ENCODE data around the gene CBLN3. TPM values are rescaled to one million over a fixed set of nuclear protein-coding genes. Genes with fewer than 3 reads are reported as not detected.
"Not testable (repeated sequence)": the region's sequence is repeated elsewhere in the genome, so short reads cannot be mapped to it uniquely, and the experiment has no call there.

CBLN3 gene
- polyA plus RNA-seq (2013, experiment 1 of 2): 0.59 TPM
- 0.32 TPM for polyA plus RNA-seq (2013, experiment 2 of 2)

DNA sequence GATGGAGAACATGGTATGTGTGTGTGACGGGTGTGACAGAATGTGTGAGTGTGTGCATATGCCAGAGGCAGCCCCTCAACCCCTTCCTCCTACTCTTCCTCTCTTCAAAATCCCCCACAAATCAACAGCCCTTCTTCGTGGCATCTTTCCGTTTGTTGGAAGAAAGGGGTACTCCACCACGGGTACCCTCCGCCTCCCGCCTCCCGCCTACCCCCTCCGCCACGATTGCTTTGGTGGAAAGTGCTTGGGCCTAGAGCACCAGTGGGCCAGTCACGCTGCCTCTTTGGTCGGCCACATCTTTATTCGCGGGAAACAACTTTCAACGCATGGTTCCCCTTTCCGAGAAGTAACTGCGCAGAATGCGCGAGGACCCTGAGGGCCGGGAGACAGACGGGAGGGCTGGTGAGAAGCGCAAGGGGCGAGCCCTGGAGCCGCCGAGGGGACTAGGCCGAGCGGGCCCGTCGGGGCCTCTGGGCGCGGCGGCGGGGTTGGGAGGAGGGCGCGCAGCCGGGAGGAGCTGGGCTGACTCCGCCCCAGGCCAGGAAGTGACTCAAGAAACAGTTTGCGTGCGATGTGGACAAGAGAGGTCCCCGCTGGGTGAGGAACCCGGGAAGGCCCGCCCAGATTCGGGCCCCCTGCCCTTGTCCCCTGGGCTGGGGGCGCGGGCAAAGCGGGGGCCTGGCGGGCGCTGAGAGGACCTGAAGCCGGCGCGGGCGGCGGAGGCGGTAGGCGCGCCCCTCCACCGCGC is at the start of gene CBLN3, which contains the start of gene KHNYN:
TSS of gene CBLN3 (minus strand) at position 274 of the 748 bp plus-strand sequence. CDS start 614 bp downstream, outside the sequence.
TSS of gene KHNYN (plus strand) at position 560 of the 748 bp plus-strand sequence. CDS start 777 bp downstream, outside the sequence.
- Histone ChIP-seq H2BK5ac (ENCODE audit: low read length) (peak within 1 kb of the TSS; percentile 19), H4K91ac (ENCODE audit: low read depth, low read length, poor library complexity) (peak within 1 kb of the TSS; percentile 12), H3K18ac (ENCODE audit: low read length) (peak within 1 kb of the TSS; percentile 90), H3K4me3 (ENCODE audit: low read length in 2 of 2) (peak within 1 kb of the TSS; percentile 71 to 74), H3K9me3 (replicated peaks in 1 of 2; ENCODE audit: control insufficient read depth in 2 of 2, insufficient read depth in 1 of 2, low read depth in 1 of 2, low read length in 2 of 2) (no peaks in the 10 kb centered on the region), H2BK120ac (ENCODE audit: low read depth, low read length) (no peak within 1 kb of the TSS), H2AK5ac (ENCODE audit: low read depth, low read length) (peak within 1 kb of the TSS; percentile 64), H2BK12ac (ENCODE audit: low read length) (peak within 1 kb of the TSS; percentile 67), H3K27ac (replicated peaks; ENCODE audit: low read length) (no peak within 1 kb of the TSS), H3K14ac (ENCODE audit: low read length) (peak within 1 kb of the TSS; percentile 17), H3K9ac (ENCODE audit: low read depth, low read length, poor library complexity) (peak within 1 kb of the TSS; percentile 84), H2BK15ac (ENCODE audit: low read length) (peak within 1 kb of the TSS; percentile 17), H2AFZ (ENCODE audit: low read length) (peak within 1 kb of the TSS; percentile 80), H3K36me3 (replicated peaks in 1 of 2; ENCODE audit: control insufficient read depth in 2 of 2, insufficient read depth in 2 of 2, low read length in 2 of 2) (peaks cover 11 to 29% of the 10 kb centered on the region in 2 donors), H3K79me1 (ENCODE audit: low read depth, low read length) (peaks cover 11% of the 10 kb centered on the region), H3K4me2 (ENCODE audit: insufficient read depth, low read length, poor library complexity, severe bottlenecking) (peak within 1 kb of the TSS; percentile 74), H3K27me3 (ENCODE audit: control insufficient read depth in 3 of 3, insufficient read depth in 3 of 3, low read depth in 1 of 3, low read length in 3 of 3) (peaks cover 0 to 23% (median 3%) of the 10 kb centered on the region in 3 experiments), H4K8ac (ENCODE audit: low read depth, low read length) (no peak within 1 kb of the TSS), H3K23ac (ENCODE audit: low read depth, low read length, poor library complexity) (peak within 1 kb of the TSS; percentile 60), H3K4me1 (ENCODE audit: control insufficient read depth in 2 of 2, insufficient read depth in 1 of 2, low read depth in 1 of 2, low read length in 2 of 2) (peaks cover 9% of the 10 kb centered on the region in 2 donors), H3K4ac (ENCODE audit: low read length) (peak within 1 kb of the TSS; percentile 60)
- no CpG with 5 or more reads among the region's 57 CpGs for WGBS, 2 donors (ENCODE audit: extremely low coverage in 2 of 2, insufficient read length in 2 of 2, insufficient replicate concordance in 1 of 2)
- DNase-seq (ENCODE audit: low spot score): peak; percentile 72

GRCh38 chr14:24475261-24475660 is 45.8 kb upstream of the CBLN3 start:
- Histone ChIP-seq H3K4me2 (ENCODE audit: insufficient read depth, low read length, poor library complexity, severe bottlenecking) (no peak overlapping the region), H2BK120ac (ENCODE audit: low read depth, low read length) (no peak overlapping the region), H3K27me3 (ENCODE audit: control insufficient read depth in 3 of 3, insufficient read depth in 3 of 3, low read depth in 1 of 3, low read length in 3 of 3) (no peaks in the 10 kb centered on the region), H2BK5ac (ENCODE audit: low read length) (no peak overlapping the region), H3K4me3 (ENCODE audit: low read length in 2 of 2) (no peak overlapping the region), H4K91ac (ENCODE audit: low read depth, low read length, poor library complexity) (no peak overlapping the region), H2AK5ac (ENCODE audit: low read depth, low read length) (no peak overlapping the region), H3K27ac (replicated peaks; ENCODE audit: low read length) (no peak overlapping the region), H2BK15ac (ENCODE audit: low read length) (no peak overlapping the region), H3K9ac (ENCODE audit: low read depth, low read length, poor library complexity) (no peak overlapping the region), H4K8ac (ENCODE audit: low read depth, low read length) (no peak overlapping the region), H3K18ac (ENCODE audit: low read length) (no peak overlapping the region), H3K23ac (ENCODE audit: low read depth, low read length, poor library complexity) (no peak overlapping the region), H3K14ac (ENCODE audit: low read length) (no peak overlapping the region), H3K9me3 (replicated peaks in 1 of 2; ENCODE audit: control insufficient read depth in 2 of 2, insufficient read depth in 1 of 2, low read depth in 1 of 2, low read length in 2 of 2) (no peaks in the 10 kb centered on the region), H2BK12ac (ENCODE audit: low read length) (no peak overlapping the region), H3K79me1 (ENCODE audit: low read depth, low read length) (no peaks in the 10 kb centered on the region), H3K36me3 (replicated peaks in 1 of 2; ENCODE audit: control insufficient read depth in 2 of 2, insufficient read depth in 2 of 2, low read length in 2 of 2) (peaks cover 0 to 6% of the 10 kb centered on the region in 2 donors), H3K4me1 (ENCODE audit: control insufficient read depth in 2 of 2, insufficient read depth in 1 of 2, low read depth in 1 of 2, low read length in 2 of 2) (no peaks in the 10 kb centered on the region), H2AFZ (ENCODE audit: low read length) (no peak overlapping the region), H3K4ac (ENCODE audit: low read length) (no peak overlapping the region)
- no CpG with 5 or more reads among the region's 4 CpGs for WGBS, 2 donors (ENCODE audit: extremely low coverage in 2 of 2, insufficient read length in 2 of 2, insufficient replicate concordance in 1 of 2)
- no peak for DNase-seq (ENCODE audit: low spot score)

GRCh38 chr14:24473211-24473610 is 43.7 kb upstream of the CBLN3 start:
- no peaks in the 10 kb centered on the region for H3K9me3 ChIP-seq (replicated peaks in 1 of 2; ENCODE audit: control insufficient read depth in 2 of 2, insufficient read depth in 1 of 2, low read depth in 1 of 2, low read length in 2 of 2)
- H3K4me1 ChIP-seq (ENCODE audit: control insufficient read depth in 2 of 2, insufficient read depth in 1 of 2, low read depth in 1 of 2, low read length in 2 of 2): no peaks in the 10 kb centered on the region
- no peak overlapping the region for H3K4me2 ChIP-seq (ENCODE audit: insufficient read depth, low read length, poor library complexity, severe bottlenecking)
- no peak overlapping the region for H3K14ac ChIP-seq (ENCODE audit: low read length)
- no peak overlapping the region for H3K18ac ChIP-seq (ENCODE audit: low read length)
- no peak overlapping the region for H4K91ac ChIP-seq (ENCODE audit: low read depth, low read length, poor library complexity)
- H3K27me3 ChIP-seq (ENCODE audit: control insufficient read depth in 3 of 3, insufficient read depth in 3 of 3, low read depth in 1 of 3, low read length in 3 of 3): no peaks in the 10 kb centered on the region
- H3K4me3 ChIP-seq (ENCODE audit: low read length in 2 of 2): no peak overlapping the region
- H2AFZ ChIP-seq (ENCODE audit: low read length): no peak overlapping the region
- DNase-seq (ENCODE audit: low spot score): no peak
- no peak overlapping the region for H2AK5ac ChIP-seq (ENCODE audit: low read depth, low read length)
- H3K4ac ChIP-seq (ENCODE audit: low read length): no peak overlapping the region
- H2BK15ac ChIP-seq (ENCODE audit: low read length): no peak overlapping the region
- H2BK120ac ChIP-seq (ENCODE audit: low read depth, low read length): no peak overlapping the region
- H3K36me3 ChIP-seq (replicated peaks in 1 of 2; ENCODE audit: control insufficient read depth in 2 of 2, insufficient read depth in 2 of 2, low read length in 2 of 2): peaks cover 0 to 6% of the 10 kb centered on the region in 2 donors
- no peak overlapping the region for H2BK12ac ChIP-seq (ENCODE audit: low read length)
- H3K79me1 ChIP-seq (ENCODE audit: low read depth, low read length): no peaks in the 10 kb centered on the region
- H3K23ac ChIP-seq (ENCODE audit: low read depth, low read length, poor library complexity): no peak overlapping the region
- no peak overlapping the region for H3K9ac ChIP-seq (ENCODE audit: low read depth, low read length, poor library complexity)
- no peak overlapping the region for H4K8ac ChIP-seq (ENCODE audit: low read depth, low read length)
- WGBS, 2 donors (ENCODE audit: extremely low coverage in 2 of 2, insufficient read length in 2 of 2, insufficient replicate concordance in 1 of 2): no CpG with 5 or more reads among the region's 12 CpGs
- H2BK5ac ChIP-seq (ENCODE audit: low read length): no peak overlapping the region
- no peak overlapping the region for H3K27ac ChIP-seq (replicated peaks; ENCODE audit: low read length)

GRCh38 chr14:24470450-24470849 is 41.0 kb upstream of the CBLN3 start:
- not testable (repeated sequence) for H3K4me2 ChIP-seq (ENCODE audit: insufficient read depth, low read length, poor library complexity, severe bottlenecking); DNase-seq (ENCODE audit: low spot score); H3K14ac ChIP-seq (ENCODE audit: low read length); H2BK5ac ChIP-seq (ENCODE audit: low read length); H4K8ac ChIP-seq (ENCODE audit: low read depth, low read length); H3K36me3 ChIP-seq (replicated peaks in 1 of 2; ENCODE audit: control insufficient read depth in 2 of 2, insufficient read depth in 2 of 2, low read length in 2 of 2); H3K23ac ChIP-seq (ENCODE audit: low read depth, low read length, poor library complexity); H2BK15ac ChIP-seq (ENCODE audit: low read length); H2BK12ac ChIP-seq (ENCODE audit: low read length); H4K91ac ChIP-seq (ENCODE audit: low read depth, low read length, poor library complexity); H2AFZ ChIP-seq (ENCODE audit: low read length); H3K4ac ChIP-seq (ENCODE audit: low read length); H2AK5ac ChIP-seq (ENCODE audit: low read depth, low read length); H3K18ac ChIP-seq (ENCODE audit: low read length); H3K27me3 ChIP-seq (ENCODE audit: control insufficient read depth in 3 of 3, insufficient read depth in 3 of 3, low read depth in 1 of 3, low read length in 3 of 3); H3K9me3 ChIP-seq (replicated peaks in 1 of 2; ENCODE audit: control insufficient read depth in 2 of 2, insufficient read depth in 1 of 2, low read depth in 1 of 2, low read length in 2 of 2); H3K27ac ChIP-seq (replicated peaks; ENCODE audit: low read length); H3K79me1 ChIP-seq (ENCODE audit: low read depth, low read length); H3K4me3 ChIP-seq (ENCODE audit: low read length in 2 of 2); H2BK120ac ChIP-seq (ENCODE audit: low read depth, low read length); H3K9ac ChIP-seq (ENCODE audit: low read depth, low read length, poor library complexity); H3K4me1 ChIP-seq (ENCODE audit: control insufficient read depth in 2 of 2, insufficient read depth in 1 of 2, low read depth in 1 of 2, low read length in 2 of 2)
- no CpG with 5 or more reads among the region's 2 CpGs for WGBS, 2 donors (ENCODE audit: extremely low coverage in 2 of 2, insufficient read length in 2 of 2, insufficient replicate concordance in 1 of 2)

Data from neuronal stem cell (in vitro differentiated cells).